Measurements from ENCODE around the gene RPL5. TPM values are rescaled to one million over a fixed set of nuclear protein-coding genes. Genes with fewer than 3 reads are reported as not detected.

Gene RPL5
- total and polyA plus RNA-seq, 2 of the 4 experiments (the other 2 are of a cell fraction): 1,406 to 1,679 TPM

- dilution Hi-C loops (cut with HindIII; ENCODE audit: low sequenced_read_pairs, unreplicated experiment) (no loop called here), in situ Hi-C loops (cut with MboI; ENCODE audit: low sequenced_read_pairs) (no loop called here), intact Hi-C loops (cut with micrococcal nuclease) (no loop called here)
- TF ChIP-seq MAFK (IDR thresholded peaks at IDR 0.05; ENCODE audit: low read depth, low read length) (no peak), MXI1 (IDR thresholded peaks at IDR 0.05; ENCODE audit: borderline replicate concordance, low read depth, low read length) (no peak), CEBPB (IDR thresholded peaks at IDR 0.05; ENCODE audit: low read depth, low read length) (no peak), POLR2A (IDR thresholded peaks at IDR 0.05; ENCODE audit: low read depth, low read length) (no peak), USF2 (IDR thresholded peaks at IDR 0.05; ENCODE audit: low read depth, low read length) (no peak), RFX5 (IDR thresholded peaks at IDR 0.05; ENCODE audit: low read depth, low read length) (no peak), FOS (IDR thresholded peaks at IDR 0.05; ENCODE audit: low read depth, low read length) (no peak)
- TF ChIP-seq, protein P1, sequence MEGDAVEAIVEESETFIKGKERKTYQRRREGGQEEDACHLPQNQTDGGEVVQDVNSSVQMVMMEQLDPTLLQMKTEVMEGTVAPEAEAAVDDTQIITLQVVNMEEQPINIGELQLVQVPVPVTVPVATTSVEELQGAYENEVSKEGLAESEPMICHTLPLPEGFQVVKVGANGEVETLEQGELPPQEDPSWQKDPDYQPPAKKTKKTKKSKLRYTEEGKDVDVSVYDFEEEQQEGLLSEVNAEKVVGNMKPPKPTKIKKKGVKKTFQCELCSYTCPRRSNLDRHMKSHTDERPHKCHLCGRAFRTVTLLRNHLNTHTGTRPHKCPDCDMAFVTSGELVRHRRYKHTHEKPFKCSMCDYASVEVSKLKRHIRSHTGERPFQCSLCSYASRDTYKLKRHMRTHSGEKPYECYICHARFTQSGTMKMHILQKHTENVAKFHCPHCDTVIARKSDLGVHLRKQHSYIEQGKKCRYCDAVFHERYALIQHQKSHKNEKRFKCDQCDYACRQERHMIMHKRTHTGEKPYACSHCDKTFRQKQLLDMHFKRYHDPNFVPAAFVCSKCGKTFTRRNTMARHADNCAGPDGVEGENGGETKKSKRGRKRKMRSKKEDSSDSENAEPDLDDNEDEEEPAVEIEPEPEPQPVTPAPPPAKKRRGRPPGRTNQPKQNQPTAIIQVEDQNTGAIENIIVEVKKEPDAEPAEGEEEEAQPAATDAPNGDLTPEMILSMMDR (conservative IDR thresholded peaks at IDR 0.05; ENCODE audit: low read depth, low read length): no peak
- H2BK5ac ChIP-seq (ENCODE audit: low read depth, low read length, poor library complexity, severe bottlenecking): no peak overlapping the region
- H3K56ac ChIP-seq (ENCODE audit: extremely low read depth, insufficient read depth, low read length): no peak overlapping the region
- H3K79me1 ChIP-seq (ENCODE audit: low read depth in 1 of 2, low read length in 2 of 2): peaks cover 15 to 31% of the 10 kb centered on the region in 2 experiments
- H2BK15ac ChIP-seq (ENCODE audit: low read depth, low read length): no peak overlapping the region
- H4K5ac ChIP-seq (ENCODE audit: low read depth, low read length): no peak overlapping the region
- no peak overlapping the region for H2AK5ac ChIP-seq (ENCODE audit: low read depth, low read length)
- no peak overlapping the region for H3K4me2 ChIP-seq (ENCODE audit: low read depth, low read length)
- H3K9ac ChIP-seq (ENCODE audit: low read depth, low read length): no peak overlapping the region
- no peak overlapping the region for H3K14ac ChIP-seq (replicated peaks; ENCODE audit: low read depth, low read length)
- H2AFZ ChIP-seq (replicated peaks; ENCODE audit: low read length, poor library complexity): no peak overlapping the region
- BruUV-seq (replicated peaks): no TSS peak
- ChIA-PET POLR2A (ENCODE audit: unreplicated experiment) (interaction anchor here (0.6 kb wide), 1 partner anchor 1560 kb away, joined by 3 read pairs; no protein-coding TSS in a partner anchor), CTCF (no interaction called here)
- ATAC-seq (ENCODE audit: low read depth): no peak
- DNase-seq: no peak
- H4K20me1 ChIP-seq (ENCODE audit: insufficient read depth, low read length): peaks cover 43% of the 10 kb centered on the region
- no CpG with 5 or more reads among the region's 2 CpGs for WGBS, 2 experiments (ENCODE audit: extremely low coverage in 2 of 2, insufficient read length in 1 of 2)
- H2BK20ac ChIP-seq (ENCODE audit: low read depth, low read length): no peak overlapping the region
- H3K23ac ChIP-seq (ENCODE audit: low read depth, low read length): no peak overlapping the region
- no peaks in the 10 kb centered on the region for H3K9me3 ChIP-seq (ENCODE audit: control insufficient read depth, insufficient read depth, low read length)
- no peak overlapping the region for H3K27ac ChIP-seq (ENCODE audit: insufficient read depth, low read length)
- no peaks in the 10 kb centered on the region for H3K4me1 ChIP-seq (ENCODE audit: control insufficient read depth, insufficient read depth, low read length)
- peaks cover 36% of the 10 kb centered on the region for H3K36me3 ChIP-seq (ENCODE audit: control insufficient read depth, insufficient read depth, low read length)
- no peak overlapping the region for H4K91ac ChIP-seq (ENCODE audit: insufficient read depth, low read depth, low read length)
- no peak overlapping the region for H2AK9ac ChIP-seq (replicated peaks; ENCODE audit: low read depth, low read length, poor library complexity)
- H4K8ac ChIP-seq (ENCODE audit: low read depth in 2 of 2, low read length in 2 of 2): no peak overlapping the region
- H3K9me1 ChIP-seq (ENCODE audit: insufficient read depth, low read length): no peaks in the 10 kb centered on the region
- no peak overlapping the region for H3K4me3 ChIP-seq (ENCODE audit: insufficient read depth, low read depth, low read length)
- no peak overlapping the region for H2BK120ac ChIP-seq (ENCODE audit: low read depth, low read length)
- no peaks in the 10 kb centered on the region for H3K27me3 ChIP-seq (ENCODE audit: control insufficient read depth, insufficient read depth, low read length)
- H3K18ac ChIP-seq (ENCODE audit: low read depth, low read length): no peak overlapping the region
- H3K4ac ChIP-seq (ENCODE audit: low read depth, low read length): no peak overlapping the region
Observed at GRCh38 chr1:92843046-92843423, 11.2 kb downstream of the RPL5 start.

All from IMR-90 (cell line).